Naive B cell (primary cell): ENCODE results near the gene CELF5. TPM values are rescaled to one million over a fixed set of nuclear protein-coding genes. Genes with fewer than 3 reads are reported as not detected.

Source experiments
- ATAC-seq, 2 donors: fragments of 150-1000 bp; cut with Tn5 transposase; 2 replicates each; pipeline ENCODE4 v1.10.0; 2021; ENCODE audit warnings: low read depth in 2 of 2, mild to moderate bottlenecking in 2 of 2, moderate library complexity in 2 of 2
- DNase-seq: peaks from one replicate; pipeline ENCODE4 v3.0.0; 2022
- H3K27ac Mint-ChIP-seq, 6 donors: one replicate each; pipeline ENCODE4 v1.8.0; 2020 to 2022; ENCODE audit warnings: mild to moderate bottlenecking in 6 of 6, mixed read lengths in 6 of 6, moderate library complexity in 5 of 6, inconsistent platforms in 2 of 6
- H3K27me3 Mint-ChIP-seq, 3 donors: one replicate each; pipeline ENCODE4 v1.8.0; 2021 to 2022; ENCODE audit warnings: mixed read lengths in 3 of 3, mild to moderate bottlenecking in 1 of 3
- H3K36me3 Mint-ChIP-seq, 2 donors: one replicate each; pipeline ENCODE4 v1.8.0; 2020 to 2022; ENCODE audit warnings: mixed read lengths in 2 of 2, inconsistent platforms in 1 of 2, mild to moderate bottlenecking in 1 of 2
- H3K4me1 Mint-ChIP-seq, 3 donors: one replicate each; pipeline ENCODE4 v1.8.0; 2020 to 2022; ENCODE audit warnings: mixed read lengths in 3 of 3, inconsistent platforms in 1 of 3, mild to moderate bottlenecking in 1 of 3, moderate library complexity in 1 of 3
- H3K4me3 Mint-ChIP-seq, 8 donors: one replicate each; pipeline ENCODE4 v1.8.0; 2020 to 2022; ENCODE audit warnings: mild to moderate bottlenecking in 8 of 8, mixed read lengths in 8 of 8, moderate library complexity in 8 of 8, inconsistent platforms in 2 of 8
- H3K9me3 Mint-ChIP-seq, 7 donors: one replicate each; pipeline ENCODE4 v1.8.0; 2020 to 2022; ENCODE audit warnings: mixed read lengths in 7 of 7, mild to moderate bottlenecking in 5 of 7, inconsistent platforms in 2 of 7, moderate library complexity in 1 of 7
- polyA plus RNA-seq, 6 donors: library from polyadenylated mRNA; unstranded; fragments of 300-500 nt; fragmentation: Illumina TruSeq; gene quantifications; one replicate each; pipeline ENCODE4 v1.2.3, GENCODE V29; 2021; ENCODE audit warnings: low read depth in 6 of 6

Gene CELF5
- polyA plus RNA-seq, 6 donors from 2014 or later = not detected

- Mint-ChIP-seq H3K4me3 (no peak overlapping the region), H3K36me3 (peaks cover 0 to 12% of the 10 kb centered on the region in 2 donors), H3K9me3 (peaks cover 9 to 18% (median 11%) of the 10 kb centered on the region in 7 donors), H3K27ac (no peak overlapping the region), H3K4me1 (no peaks in the 10 kb centered on the region), H3K27me3 (peaks cover 29 to 55% (median 32%) of the 10 kb centered on the region in 3 donors)
- peak; percentile 51 to 69 for ATAC-seq
- DNase-seq = no peak
Measured at GRCh38 chr19:3250675-3251074, 26.2 kb downstream of the CELF5 start.

GRCh38 chr19:3251229-3251628, 26.8 kb downstream of the CELF5 start:
- Mint-ChIP-seq H3K36me3 (peaks cover 0 to 12% of the 10 kb centered on the region in 2 donors), H3K27me3 (peaks cover 31 to 56% (median 32%) of the 10 kb centered on the region in 3 donors), H3K4me3 (no peak overlapping the region)

DNA sequence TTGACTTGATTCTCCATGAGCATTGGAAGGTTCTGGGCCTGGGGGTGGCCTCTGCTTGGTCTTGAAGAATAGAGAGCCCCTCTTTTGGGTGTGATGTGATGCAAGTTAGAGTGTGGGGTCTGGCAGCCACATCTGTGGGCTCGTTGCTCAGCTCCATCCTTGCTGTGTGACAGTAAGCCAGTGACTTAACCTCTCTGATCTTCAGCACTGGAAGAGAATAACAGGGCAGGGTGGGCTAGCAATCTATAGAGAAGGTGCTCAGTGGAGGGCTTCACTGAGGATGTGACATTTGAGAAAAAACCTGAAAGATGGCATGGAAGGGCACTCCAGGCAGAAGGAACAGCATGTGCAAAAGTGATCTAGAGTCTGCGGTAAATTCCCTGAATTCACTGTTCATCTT, 28.2 kb downstream of the CELF5 start:
- H3K4me1 Mint-ChIP-seq = no peaks in the 10 kb centered on the region
- H3K36me3 Mint-ChIP-seq = peaks cover 0 to 12% of the 10 kb centered on the region in 2 donors
- ATAC-seq (no peak), DNase-seq (no peak)
- H3K27ac Mint-ChIP-seq = no peak overlapping the region
- H3K4me3 Mint-ChIP-seq = no peak overlapping the region
- peaks cover 9 to 18% (median 11%) of the 10 kb centered on the region in 7 donors for H3K9me3 Mint-ChIP-seq
- peaks cover 28 to 63% (median 37%) of the 10 kb centered on the region in 3 donors for H3K27me3 Mint-ChIP-seq

More at GRCh38 chr19:3251229-3251628, 26.8 kb downstream of the CELF5 start:
- H3K4me1 Mint-ChIP-seq = no peaks in the 10 kb centered on the region
- peak overlapping the region in 2 of 6 donors; percentile 32 to 86 for H3K27ac Mint-ChIP-seq
- ATAC-seq = no peak
- DNase-seq = no peak
- peaks cover 9 to 18% (median 11%) of the 10 kb centered on the region in 7 donors for H3K9me3 Mint-ChIP-seq

- no peak for DNase-seq
- Mint-ChIP-seq H3K36me3 (peaks cover 0 to 12% of the 10 kb centered on the region in 2 donors), H3K4me1 (no peaks in the 10 kb centered on the region), H3K27me3 (peaks cover 27 to 63% (median 37%) of the 10 kb centered on the region in 3 donors), H3K27ac (no peak overlapping the region), H3K9me3 (peaks cover 9 to 18% (median 11%) of the 10 kb centered on the region in 7 donors), H3K4me3 (no peak overlapping the region)
- ATAC-seq = no peak
Measured at GRCh38 chr19:3253270-3253669, 28.8 kb downstream of the CELF5 start.

GRCh38 chr19:3254520-3254919, 30.1 kb downstream of the CELF5 start:
- Mint-ChIP-seq H3K27me3 (peaks cover 23 to 60% (median 43%) of the 10 kb centered on the region in 3 donors), H3K36me3 (peaks cover 0 to 12% of the 10 kb centered on the region in 2 donors), H3K4me1 (no peaks in the 10 kb centered on the region), H3K4me3 (no peak overlapping the region), H3K27ac (no peak overlapping the region), H3K9me3 (peaks cover 8 to 18% (median 9%) of the 10 kb centered on the region in 7 donors)
- DNase-seq (no peak), ATAC-seq (no peak)

- Mint-ChIP-seq H3K27me3 (peaks cover 15 to 44% (median 43%) of the 10 kb centered on the region in 3 donors), H3K36me3 (peaks cover 0 to 12% of the 10 kb centered on the region in 2 donors), H3K4me1 (no peaks in the 10 kb centered on the region), H3K9me3 (peaks cover 7 to 18% (median 8%) of the 10 kb centered on the region in 7 donors), H3K27ac (no peak overlapping the region), H3K4me3 (no peak overlapping the region)
- no peak for ATAC-seq
- no peak for DNase-seq
Measured at GRCh38 chr19:3257071-3257470, 32.6 kb downstream of the CELF5 start.

DNA sequence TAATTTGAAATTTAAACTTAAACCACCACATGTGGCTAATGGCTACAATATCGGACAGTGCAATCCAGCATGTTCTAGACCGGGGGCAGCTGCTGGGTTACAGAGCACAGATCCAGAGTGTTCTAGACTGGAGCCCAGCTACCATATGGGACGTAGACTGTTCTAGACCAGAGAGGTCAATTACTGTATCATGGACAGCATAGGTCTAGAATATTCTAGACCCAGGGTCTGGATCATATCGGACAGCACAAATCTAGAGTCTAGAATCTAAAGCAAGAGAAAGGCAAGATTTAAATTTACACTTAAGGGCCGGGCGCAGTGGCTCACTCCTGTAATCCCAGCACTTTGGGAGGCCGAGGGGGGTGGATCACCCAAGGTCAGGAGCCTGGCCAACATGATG, 37.9 kb downstream of the CELF5 start:
- H3K4me3 Mint-ChIP-seq = no peak overlapping the region
- DNase-seq = no peak
- H3K9me3 Mint-ChIP-seq = peaks cover 0 to 2% (median 0%) of the 10 kb centered on the region in 7 donors
- no peaks in the 10 kb centered on the region for H3K4me1 Mint-ChIP-seq
- no peak overlapping the region for H3K27ac Mint-ChIP-seq
- H3K27me3 Mint-ChIP-seq = peaks cover 0 to 33% (median 24%) of the 10 kb centered on the region in 3 donors
- no peak for ATAC-seq
- H3K36me3 Mint-ChIP-seq = no peaks in the 10 kb centered on the region

GRCh38 chr19:3263866-3264265, 39.4 kb downstream of the CELF5 start:
- peaks cover 0 to 3% (median 0%) of the 10 kb centered on the region in 3 donors for H3K4me1 Mint-ChIP-seq
- peaks cover 0 to 2% (median 0%) of the 10 kb centered on the region in 7 donors for H3K9me3 Mint-ChIP-seq
- no peak for ATAC-seq
- no peak overlapping the region for H3K4me3 Mint-ChIP-seq
- peaks cover 3 to 45% (median 35%) of the 10 kb centered on the region in 3 donors for H3K27me3 Mint-ChIP-seq
- DNase-seq = no peak
- H3K36me3 Mint-ChIP-seq = no peaks in the 10 kb centered on the region
- peak overlapping the region in 1 of 6 donors; percentile 8 for H3K27ac Mint-ChIP-seq

GRCh38 chr19:3265432-3265831, 41.0 kb downstream of the CELF5 start:
- DNase-seq = no peak
- H3K36me3 Mint-ChIP-seq = peaks cover 0 to 9% of the 10 kb centered on the region in 2 donors
- no peak overlapping the region for H3K27ac Mint-ChIP-seq
- peaks cover 0 to 2% (median 0%) of the 10 kb centered on the region in 7 donors for H3K9me3 Mint-ChIP-seq
- no peak overlapping the region for H3K4me3 Mint-ChIP-seq
- peaks cover 15 to 50% (median 40%) of the 10 kb centered on the region in 3 donors for H3K27me3 Mint-ChIP-seq
- ATAC-seq = no peak
- peaks cover 0 to 5% (median 5%) of the 10 kb centered on the region in 3 donors for H3K4me1 Mint-ChIP-seq

DNA sequence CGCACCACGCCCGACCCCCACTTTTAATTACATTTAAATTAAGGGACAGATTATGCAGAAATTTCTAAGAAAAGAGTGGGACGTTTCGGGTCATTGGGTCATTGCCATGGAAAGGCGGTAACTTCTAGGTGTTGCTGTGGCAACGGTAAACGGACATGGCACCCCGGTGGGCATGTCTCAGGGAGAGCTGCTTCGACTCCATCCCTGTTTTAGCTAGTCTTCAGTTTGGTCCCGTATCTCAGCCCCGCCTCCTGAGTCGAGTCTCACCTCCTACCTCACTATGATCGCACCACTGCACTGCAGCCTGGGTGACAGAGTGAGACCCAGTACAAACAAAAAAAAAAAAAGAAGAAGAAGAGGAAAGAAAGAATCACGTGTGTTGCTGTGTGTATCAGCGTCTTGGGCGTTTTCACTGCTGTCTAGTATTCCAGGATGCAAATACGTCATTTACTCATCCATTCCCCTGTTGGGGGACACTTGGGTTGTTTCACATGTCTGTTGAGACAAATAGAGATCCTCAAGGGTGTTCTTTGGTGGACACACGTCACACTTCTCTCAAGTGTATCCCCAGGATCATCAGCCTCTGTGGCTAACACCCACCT, 41.7 kb downstream of the CELF5 start:
- peaks cover 15 to 51% (median 43%) of the 10 kb centered on the region in 3 donors for H3K27me3 Mint-ChIP-seq
- H3K4me3 Mint-ChIP-seq = peak overlapping the region in 1 of 8 donors; percentile 9
- ATAC-seq = no peak
- no peak for DNase-seq
- H3K9me3 Mint-ChIP-seq = peaks cover 0 to 2% (median 0%) of the 10 kb centered on the region in 7 donors
- peaks cover 0 to 9% of the 10 kb centered on the region in 2 donors for H3K36me3 Mint-ChIP-seq
- H3K27ac Mint-ChIP-seq = peak overlapping the region in 1 of 6 donors; percentile 81
- H3K4me1 Mint-ChIP-seq = peaks cover 0 to 5% (median 5%) of the 10 kb centered on the region in 3 donors

DNA sequence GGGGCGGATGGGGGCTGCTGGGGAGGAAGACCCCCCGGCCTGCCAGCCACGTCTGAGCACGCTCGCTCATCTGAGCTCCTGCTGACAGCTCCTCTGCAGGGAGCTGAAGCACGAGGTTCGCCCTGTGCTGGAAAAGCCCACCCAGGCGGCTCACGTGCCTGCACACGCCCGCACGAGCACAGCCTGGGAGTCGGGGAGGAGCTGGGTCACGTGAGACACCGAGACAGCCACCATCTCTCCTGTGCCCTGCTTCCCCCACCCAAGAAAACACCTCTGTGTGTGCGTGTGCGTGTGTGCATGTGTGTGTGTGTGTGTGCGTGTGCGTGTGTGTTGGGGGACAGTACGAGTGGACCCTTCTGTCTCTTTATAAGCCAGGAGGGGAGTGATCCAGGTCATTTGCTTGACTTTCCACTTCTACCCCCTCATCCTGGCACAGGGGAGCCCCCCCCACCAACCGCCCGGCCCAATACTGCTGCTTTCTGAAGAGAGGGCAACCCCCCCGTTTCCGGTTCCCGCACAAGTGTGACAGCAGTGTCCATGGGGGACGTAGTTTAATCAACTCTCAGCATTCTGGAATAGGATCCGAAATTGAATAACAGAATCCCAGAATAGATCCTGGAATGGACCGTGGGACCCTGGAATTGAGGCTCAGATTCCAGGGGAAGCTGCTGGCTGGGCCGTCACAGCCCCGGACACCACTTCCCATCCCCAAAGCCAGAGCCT, 42.5 kb downstream of the CELF5 start:
- Mint-ChIP-seq H3K27me3 (peaks cover 21 to 59% (median 51%) of the 10 kb centered on the region in 3 donors), H3K9me3 (peaks cover 0 to 2% (median 0%) of the 10 kb centered on the region in 7 donors), H3K36me3 (peaks cover 0 to 9% of the 10 kb centered on the region in 2 donors), H3K4me3 (no peak overlapping the region), H3K27ac (no peak overlapping the region), H3K4me1 (peaks cover 0 to 5% (median 5%) of the 10 kb centered on the region in 3 donors)
- DNase-seq (no peak), ATAC-seq (no peak)

DNA sequence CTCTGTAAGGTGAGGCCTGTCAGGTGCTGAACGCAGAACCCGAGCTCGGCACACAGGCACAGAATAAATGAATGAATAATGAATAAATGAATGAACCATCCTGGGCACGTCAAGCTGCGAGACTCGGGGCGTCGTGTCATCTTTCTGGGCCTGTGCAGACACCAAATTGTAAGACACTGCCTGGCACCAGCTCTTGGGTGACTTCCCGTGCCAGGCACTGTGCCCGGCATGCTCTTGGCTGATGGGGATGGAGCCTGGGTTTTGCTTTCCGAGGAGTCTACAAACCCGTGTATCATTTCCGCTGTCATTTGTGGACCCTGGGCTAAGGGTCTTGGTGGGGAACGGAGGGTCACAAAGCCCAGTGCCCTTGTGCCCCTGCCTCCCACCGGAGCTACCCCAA, 43.9 kb downstream of the CELF5 start:
- H3K4me3 Mint-ChIP-seq = no peak overlapping the region
- H3K4me1 Mint-ChIP-seq = peaks cover 0 to 5% (median 5%) of the 10 kb centered on the region in 3 donors
- H3K36me3 Mint-ChIP-seq = peaks cover 0 to 9% of the 10 kb centered on the region in 2 donors
- H3K27ac Mint-ChIP-seq = no peak overlapping the region
- DNase-seq = no peak
- peaks cover 0 to 8% (median 0%) of the 10 kb centered on the region in 7 donors for H3K9me3 Mint-ChIP-seq
- peaks cover 31 to 73% (median 63%) of the 10 kb centered on the region in 3 donors for H3K27me3 Mint-ChIP-seq
- no peak for ATAC-seq

DNA sequence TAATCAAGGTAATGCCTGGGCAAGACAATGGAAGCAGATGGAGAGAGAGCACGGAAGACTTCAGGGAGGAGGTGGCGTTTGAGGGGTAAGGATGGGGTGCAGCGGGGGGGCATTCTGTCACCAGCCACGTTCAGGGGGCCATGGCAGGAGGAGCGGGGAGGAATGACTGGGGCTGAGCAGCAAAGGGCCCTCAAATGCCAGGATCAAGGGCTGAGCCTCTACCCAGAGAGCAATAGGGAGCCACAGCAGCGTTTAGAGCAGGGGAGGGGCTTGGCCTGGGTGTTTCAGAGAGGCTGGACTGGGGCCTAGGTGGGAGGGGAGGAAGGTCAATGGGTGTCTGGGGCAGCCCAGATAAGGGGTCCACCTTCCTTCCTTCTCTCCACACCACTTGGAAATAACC, 44.3 kb downstream of the CELF5 start:
- Mint-ChIP-seq H3K4me3 (no peak overlapping the region), H3K9me3 (peaks cover 0 to 8% (median 0%) of the 10 kb centered on the region in 7 donors), H3K27ac (no peak overlapping the region), H3K36me3 (peaks cover 0 to 9% of the 10 kb centered on the region in 2 donors), H3K27me3 (peaks cover 35 to 77% (median 68%) of the 10 kb centered on the region in 3 donors), H3K4me1 (peaks cover 0 to 5% (median 5%) of the 10 kb centered on the region in 3 donors)
- no peak for DNase-seq
- no peak for ATAC-seq
